Epithelial cell of esophagus (primary cell): ENCODE results near the gene SNX10.
A peak's percentile ranks its signal among the peaks of the same experiment; 100 is the strongest.

Experiments used
- DNase-seq: peaks from one replicate; pipeline ENCODE4 v3.0.0; 2010; ENCODE audit warnings: low read depth
- H3K4me3 ChIP-seq: 2 replicates; pipeline ENCODE4 v1.5.1; 2011; ENCODE audit warnings: mild to moderate bottlenecking, low read length, control low read depth
- TF ChIP-seq, protein P1 (sequence below): IDR thresholded peaks from 2 replicates; pipeline ENCODE4 v1.5.1; 2011; ENCODE audit warnings: low read depth, mild to moderate bottlenecking, low read length, control low read depth, inconsistent platforms; ENCODE audit not compliant: insufficient read depth; ENCODE audit errors: missing control alignments

SNX10 gene

DNA sequence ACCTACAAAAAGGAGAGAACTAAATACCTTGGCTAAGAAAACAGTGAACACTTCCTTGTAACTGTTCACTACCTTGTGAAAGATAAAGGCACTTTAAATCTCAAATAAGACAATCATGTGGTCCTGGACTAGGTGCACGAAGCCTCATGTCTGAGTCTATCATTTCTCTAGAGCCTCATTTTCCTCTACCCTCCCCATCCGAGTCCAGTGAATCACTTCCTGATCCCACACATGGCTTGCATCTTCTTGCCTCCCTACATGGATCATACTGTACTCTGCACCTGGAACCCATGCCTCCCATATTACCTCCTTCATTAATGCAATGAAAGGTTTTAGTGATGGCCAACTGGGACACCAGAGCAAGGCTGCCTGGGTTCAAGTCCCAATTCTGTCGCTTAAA, 34.5 kb downstream of the SNX10 start:
- H3K4me3 ChIP-seq, result no peak overlapping the region
- DNase-seq, result peak; percentile 23
- TF ChIP-seq, protein P1, sequence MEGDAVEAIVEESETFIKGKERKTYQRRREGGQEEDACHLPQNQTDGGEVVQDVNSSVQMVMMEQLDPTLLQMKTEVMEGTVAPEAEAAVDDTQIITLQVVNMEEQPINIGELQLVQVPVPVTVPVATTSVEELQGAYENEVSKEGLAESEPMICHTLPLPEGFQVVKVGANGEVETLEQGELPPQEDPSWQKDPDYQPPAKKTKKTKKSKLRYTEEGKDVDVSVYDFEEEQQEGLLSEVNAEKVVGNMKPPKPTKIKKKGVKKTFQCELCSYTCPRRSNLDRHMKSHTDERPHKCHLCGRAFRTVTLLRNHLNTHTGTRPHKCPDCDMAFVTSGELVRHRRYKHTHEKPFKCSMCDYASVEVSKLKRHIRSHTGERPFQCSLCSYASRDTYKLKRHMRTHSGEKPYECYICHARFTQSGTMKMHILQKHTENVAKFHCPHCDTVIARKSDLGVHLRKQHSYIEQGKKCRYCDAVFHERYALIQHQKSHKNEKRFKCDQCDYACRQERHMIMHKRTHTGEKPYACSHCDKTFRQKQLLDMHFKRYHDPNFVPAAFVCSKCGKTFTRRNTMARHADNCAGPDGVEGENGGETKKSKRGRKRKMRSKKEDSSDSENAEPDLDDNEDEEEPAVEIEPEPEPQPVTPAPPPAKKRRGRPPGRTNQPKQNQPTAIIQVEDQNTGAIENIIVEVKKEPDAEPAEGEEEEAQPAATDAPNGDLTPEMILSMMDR, result no peak

DNA sequence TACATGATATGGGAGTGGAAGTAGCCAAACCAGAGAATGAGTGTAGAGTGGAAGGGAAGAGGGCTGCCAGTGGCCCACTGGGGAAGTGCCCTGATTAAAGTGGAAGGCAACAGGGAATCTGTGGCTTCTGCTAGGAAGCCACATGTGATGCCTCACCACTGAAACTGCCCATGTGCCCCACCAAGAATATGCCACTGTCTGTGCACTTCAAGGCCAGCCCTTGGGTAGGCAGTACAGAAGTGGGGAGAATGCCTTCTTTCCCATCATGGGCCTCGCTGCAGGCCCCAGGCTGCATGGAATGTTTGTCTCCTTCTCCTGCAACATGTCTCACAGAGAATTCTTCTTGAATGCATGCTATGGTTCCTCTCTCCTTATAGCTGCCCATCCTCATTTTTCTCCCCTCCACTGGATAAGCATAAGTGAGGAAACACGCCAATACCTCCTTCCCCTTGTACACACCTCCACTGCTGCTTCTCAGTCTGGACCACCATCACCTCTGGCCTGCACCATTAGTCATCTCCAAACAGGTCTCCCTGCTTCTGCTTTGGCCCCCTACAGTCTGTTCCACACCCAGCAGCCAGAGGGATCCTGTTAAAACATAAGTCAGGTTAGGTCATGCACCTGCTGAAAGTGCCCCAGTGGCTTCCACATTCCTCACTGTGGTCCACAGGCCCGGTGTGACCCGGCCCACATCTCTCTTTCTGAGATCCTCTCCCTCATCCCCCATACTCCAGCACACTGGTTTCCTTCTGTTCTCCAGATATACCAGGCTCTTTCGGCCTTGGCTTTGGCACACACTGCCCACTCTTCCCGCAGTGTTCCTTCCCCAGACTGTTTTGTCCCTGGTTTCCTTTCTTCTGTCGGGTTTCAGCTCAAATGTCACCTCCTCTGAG, 37.1 kb downstream of the SNX10 start:
- TF ChIP-seq, protein P1, result no peak
- no peak overlapping the region for H3K4me3 ChIP-seq
- DNase-seq, result no peak

DNA sequence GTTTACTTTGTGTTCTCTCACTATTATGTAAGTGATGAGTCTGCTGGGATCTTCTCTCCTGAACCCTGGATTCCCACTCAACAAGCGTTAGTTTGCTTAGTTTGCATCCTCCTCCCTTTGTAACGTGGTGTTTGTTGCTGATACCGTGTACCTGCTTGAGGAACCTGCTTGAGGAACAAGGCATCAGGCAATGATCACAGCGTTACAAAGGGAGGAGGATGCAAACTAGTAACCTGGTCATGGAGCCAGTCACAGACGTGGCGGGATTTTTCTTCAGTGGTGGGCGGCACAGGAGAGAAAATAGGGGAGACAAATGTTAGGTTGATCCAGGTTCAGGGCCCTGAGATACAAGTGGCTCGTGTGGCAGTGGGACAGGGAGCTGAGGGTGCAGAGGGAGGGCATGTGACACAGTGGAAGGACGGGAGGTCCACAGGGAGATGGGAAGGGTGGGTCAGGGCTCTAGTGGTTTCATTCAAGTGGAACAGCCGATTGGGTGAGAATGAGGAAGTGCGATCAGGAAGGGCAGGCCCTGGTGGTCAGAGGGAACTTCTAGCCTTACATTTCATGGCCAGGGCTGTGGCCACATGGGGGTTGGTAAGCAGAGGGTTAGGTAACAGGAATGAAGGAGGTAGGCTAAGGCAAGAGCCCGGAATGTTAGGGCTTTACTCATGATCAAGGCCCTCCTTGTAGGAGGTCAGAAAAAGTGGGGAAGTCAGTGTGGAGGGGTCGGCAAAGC, 38.0 kb downstream of the SNX10 start:
- H3K4me3 ChIP-seq, result no peak overlapping the region
- no peak for DNase-seq
- TF ChIP-seq, protein P1, result no peak

DNA sequence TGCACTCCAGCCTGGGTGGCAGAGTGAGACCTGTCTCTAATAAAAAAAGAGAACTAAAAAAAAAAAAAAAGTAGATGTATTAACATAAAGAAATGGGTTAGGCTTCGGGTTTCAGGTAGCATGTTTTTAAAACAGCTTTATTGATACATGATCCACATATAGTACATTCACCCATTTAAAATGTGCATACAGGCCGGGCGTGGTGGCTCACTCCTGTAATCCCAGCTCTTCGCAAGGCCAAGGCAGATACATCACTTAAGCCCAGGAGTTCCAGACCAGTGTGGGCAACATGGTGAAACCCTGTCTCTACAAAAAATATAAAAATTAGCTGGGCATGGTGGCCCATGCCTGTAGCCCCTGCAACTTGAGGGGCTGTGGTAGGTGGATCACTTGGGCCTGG, 39.5 kb downstream of the SNX10 start:
- no peak overlapping the region for H3K4me3 ChIP-seq
- TF ChIP-seq, protein P1, result no peak

DNA sequence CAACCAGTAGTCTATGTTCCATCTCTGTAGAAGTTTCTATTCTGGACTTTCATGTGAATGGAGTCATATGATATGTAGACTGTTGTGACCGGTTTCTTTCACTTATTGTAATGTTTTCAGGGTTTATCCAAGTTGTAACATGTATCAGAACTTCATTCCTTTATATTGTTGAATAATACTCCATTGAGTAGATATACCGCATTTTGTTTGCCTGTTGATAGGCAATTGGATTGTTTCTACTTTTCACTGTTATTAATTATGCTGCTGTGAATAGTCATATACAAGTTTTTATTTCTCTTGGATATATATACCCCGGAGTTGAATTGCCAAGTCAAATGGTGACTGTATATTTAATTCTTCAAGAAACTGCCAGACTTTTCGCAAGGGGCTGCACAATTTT, 40.1 kb downstream of the SNX10 start:
- H3K4me3 ChIP-seq, result no peak overlapping the region
- no peak for DNase-seq
- TF ChIP-seq, protein P1, result no peak

More for the DNA sequence above, 39.5 kb downstream of the SNX10 start:
- no peak for DNase-seq

DNA sequence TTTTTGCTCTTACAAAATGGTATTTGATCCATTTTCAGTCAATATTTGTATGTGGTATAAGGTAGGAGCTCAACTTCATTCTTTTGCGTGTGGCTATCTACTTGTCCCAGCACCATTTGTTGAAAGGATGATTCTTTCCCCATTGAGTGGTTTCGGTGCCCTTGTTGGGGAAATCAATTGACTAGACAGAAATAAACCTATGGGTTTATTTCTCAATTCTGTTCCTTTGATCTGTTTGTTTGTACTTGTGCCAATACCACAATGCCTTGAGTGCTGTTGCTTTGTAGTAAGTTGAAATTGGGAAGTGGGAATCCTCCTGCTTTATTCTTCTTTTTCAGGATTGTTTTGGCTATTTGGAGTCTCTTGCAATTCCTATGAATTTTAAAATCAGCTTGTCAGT, 41.0 kb downstream of the SNX10 start:
- TF ChIP-seq, protein P1, result no peak
- H3K4me3 ChIP-seq, result no peak overlapping the region
- no peak for DNase-seq
